PFSK-1 (cell line): ENCODE results near the gene NAT9.
A peak's percentile ranks its signal among the peaks of the same experiment; 100 is the strongest.

ENCODE experiments used
- FOXP2 ChIP-seq: optimal IDR thresholded peaks from 2 replicates; pipeline ENCODE3; 2011; ENCODE audit warnings: borderline replicate concordance, control low read depth, inconsistent platforms; ENCODE audit not compliant: insufficient read depth; ENCODE audit errors: extremely low read length, extremely low read depth
- POLR2AphosphoS5 ChIP-seq: IDR thresholded peaks from 2 replicates; pipeline ENCODE4 v1.6.1; 2012; ENCODE audit warnings: low read depth, mild to moderate bottlenecking, control low read depth, low read length, moderate library complexity
- SIN3A ChIP-seq: IDR thresholded peaks from 2 replicates; pipeline ENCODE4 v1.6.1; 2012; ENCODE audit warnings: mild to moderate bottlenecking, low read length, moderate library complexity, borderline replicate concordance; ENCODE audit not compliant: insufficient read depth
- TAF1 ChIP-seq: IDR thresholded peaks from 2 replicates; pipeline ENCODE4 v1.6.1; 2012; ENCODE audit warnings: low read length, control low read depth, borderline replicate concordance; ENCODE audit not compliant: insufficient read depth
- TF ChIP-seq, protein P1 (sequence below), 2 experiments: IDR thresholded peaks; 2 replicates each; pipeline versions ENCODE4 v1.6.1 to v1.8.0; 2011 to 2012; ENCODE audit warnings: low read depth in 2 of 2, low read length in 2 of 2, control low read depth in 1 of 2, inconsistent platforms in 1 of 2, mild to moderate bottlenecking in 1 of 2, moderate library complexity in 1 of 2; ENCODE audit not compliant: insufficient read depth in 1 of 2

NAT9 gene

DNA sequence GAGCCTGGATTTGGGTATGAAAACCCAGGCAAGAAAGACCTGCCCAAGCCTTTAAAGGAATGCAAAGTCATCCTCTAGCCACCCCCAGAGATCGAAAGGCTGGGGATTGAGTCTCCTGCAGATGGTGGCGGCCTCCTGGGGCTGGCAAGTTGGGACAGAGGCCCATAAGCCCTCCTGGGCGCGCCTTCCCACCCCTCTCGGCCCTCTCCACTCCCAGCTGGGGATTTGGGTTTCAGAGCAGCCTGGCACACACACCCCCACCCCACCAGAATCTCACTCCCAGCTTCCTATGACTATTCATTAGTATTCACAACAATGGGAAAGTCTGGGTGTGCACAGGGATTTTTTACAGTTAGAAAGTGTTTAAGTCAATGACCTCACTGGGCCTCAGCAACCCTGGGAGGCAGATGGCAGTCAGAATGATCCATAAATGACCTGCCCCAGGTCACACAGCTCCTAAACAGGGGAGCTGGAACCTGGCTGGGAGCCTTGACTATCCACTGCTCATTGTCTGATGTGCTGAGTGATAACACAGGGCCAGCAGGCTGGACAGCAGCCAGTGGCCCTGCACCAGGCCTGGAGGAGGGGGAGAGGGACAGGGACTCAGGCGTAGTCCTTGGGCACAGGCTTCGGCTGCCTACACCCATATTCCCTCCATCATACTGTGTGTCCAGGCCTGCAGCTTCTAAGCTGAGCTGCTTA is 15.6 kb downstream of the NAT9 start:
- TF ChIP-seq TAF1: no peak
- TF ChIP-seq, protein P1, sequence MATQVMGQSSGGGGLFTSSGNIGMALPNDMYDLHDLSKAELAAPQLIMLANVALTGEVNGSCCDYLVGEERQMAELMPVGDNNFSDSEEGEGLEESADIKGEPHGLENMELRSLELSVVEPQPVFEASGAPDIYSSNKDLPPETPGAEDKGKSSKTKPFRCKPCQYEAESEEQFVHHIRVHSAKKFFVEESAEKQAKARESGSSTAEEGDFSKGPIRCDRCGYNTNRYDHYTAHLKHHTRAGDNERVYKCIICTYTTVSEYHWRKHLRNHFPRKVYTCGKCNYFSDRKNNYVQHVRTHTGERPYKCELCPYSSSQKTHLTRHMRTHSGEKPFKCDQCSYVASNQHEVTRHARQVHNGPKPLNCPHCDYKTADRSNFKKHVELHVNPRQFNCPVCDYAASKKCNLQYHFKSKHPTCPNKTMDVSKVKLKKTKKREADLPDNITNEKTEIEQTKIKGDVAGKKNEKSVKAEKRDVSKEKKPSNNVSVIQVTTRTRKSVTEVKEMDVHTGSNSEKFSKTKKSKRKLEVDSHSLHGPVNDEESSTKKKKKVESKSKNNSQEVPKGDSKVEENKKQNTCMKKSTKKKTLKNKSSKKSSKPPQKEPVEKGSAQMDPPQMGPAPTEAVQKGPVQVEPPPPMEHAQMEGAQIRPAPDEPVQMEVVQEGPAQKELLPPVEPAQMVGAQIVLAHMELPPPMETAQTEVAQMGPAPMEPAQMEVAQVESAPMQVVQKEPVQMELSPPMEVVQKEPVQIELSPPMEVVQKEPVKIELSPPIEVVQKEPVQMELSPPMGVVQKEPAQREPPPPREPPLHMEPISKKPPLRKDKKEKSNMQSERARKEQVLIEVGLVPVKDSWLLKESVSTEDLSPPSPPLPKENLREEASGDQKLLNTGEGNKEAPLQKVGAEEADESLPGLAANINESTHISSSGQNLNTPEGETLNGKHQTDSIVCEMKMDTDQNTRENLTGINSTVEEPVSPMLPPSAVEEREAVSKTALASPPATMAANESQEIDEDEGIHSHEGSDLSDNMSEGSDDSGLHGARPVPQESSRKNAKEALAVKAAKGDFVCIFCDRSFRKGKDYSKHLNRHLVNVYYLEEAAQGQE (IDR thresholded peaks at IDR 0.05; ENCODE audit: insufficient read depth in 1 of 2, low read depth in 2 of 2, low read length in 2 of 2): peak; percentile 70 to 85; a peak in 3 of 4 replicates

GRCh38 chr17:74759941-74760340 is 16.2 kb downstream of the NAT9 start:
- TF ChIP-seq, protein P1 (IDR thresholded peaks at IDR 0.05; ENCODE audit: insufficient read depth in 1 of 2, low read depth in 2 of 2, low read length in 2 of 2): no peak
- TF ChIP-seq SIN3A (no peak), TAF1 (no peak)

DNA sequence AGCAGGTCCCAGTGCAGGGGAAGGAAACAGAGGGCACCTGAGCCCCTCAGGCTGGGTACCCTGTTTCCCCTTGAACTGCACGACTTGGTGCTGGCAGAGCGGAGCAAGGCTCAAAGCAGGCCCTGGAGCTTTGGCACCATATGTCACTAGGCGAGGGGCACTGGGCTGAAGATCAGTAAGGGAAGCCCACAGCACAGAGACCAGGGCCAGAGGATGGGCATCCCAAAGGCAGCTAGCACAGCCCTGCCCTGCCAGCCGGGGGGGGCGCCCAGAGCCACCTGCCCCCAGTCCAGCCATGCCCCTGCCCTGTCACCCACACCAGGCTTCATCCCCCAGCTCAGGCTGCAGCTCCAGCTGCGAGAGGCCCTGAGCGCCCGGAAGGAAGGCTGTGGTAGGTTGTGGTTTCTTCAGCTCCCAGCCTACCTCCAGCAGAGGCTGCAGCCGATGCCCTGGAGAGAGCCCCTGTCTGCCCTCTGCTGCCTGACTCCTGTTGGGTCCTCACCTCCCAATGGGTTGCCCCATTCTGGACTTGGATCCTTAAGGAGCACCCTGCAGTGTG is 16.8 kb downstream of the NAT9 start:
- TF ChIP-seq POLR2AphosphoS5 (no peak), FOXP2 (no peak), TAF1 (no peak), SIN3A (no peak)
- TF ChIP-seq, protein P1 (IDR thresholded peaks at IDR 0.05; ENCODE audit: insufficient read depth in 1 of 2, low read depth in 2 of 2, low read length in 2 of 2): no peak

- TF ChIP-seq POLR2AphosphoS5 (no peak), FOXP2 (no peak)
Observed at GRCh38 chr17:74758848-74759168, 17.3 kb downstream of the NAT9 start.

GRCh38 chr17:74757931-74758847 is 18.0 kb downstream of the NAT9 start:
- TF ChIP-seq, protein P1 (IDR thresholded peaks at IDR 0.05; ENCODE audit: insufficient read depth in 1 of 2, low read depth in 2 of 2, low read length in 2 of 2): no peak
- TF ChIP-seq SIN3A (no peak), TAF1 (no peak), FOXP2 (no peak), POLR2AphosphoS5 (no peak)
